ENCODE data around the gene KRTAP4-7.

DNA sequence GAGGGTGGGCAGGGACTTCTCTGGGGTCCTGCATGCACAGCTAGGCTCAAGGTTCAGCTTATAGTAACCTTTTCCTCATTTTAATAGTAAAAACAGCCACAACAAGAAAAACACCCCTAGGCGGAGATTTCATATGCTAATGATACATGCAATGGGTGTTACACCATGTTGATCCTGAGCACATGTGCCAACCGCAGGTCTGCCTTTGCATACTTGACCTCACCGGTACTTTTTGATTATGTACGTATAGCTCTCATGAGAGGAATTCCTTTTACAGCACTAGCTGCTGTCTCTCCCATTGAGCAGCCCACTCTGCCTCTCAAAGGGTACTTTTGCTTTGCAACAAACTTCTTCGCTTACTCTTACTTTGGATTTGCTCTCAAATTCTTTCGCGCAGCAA lies 12.1 kb downstream of the KRTAP4-7 start:
- TF ChIP-seq, protein P1, sequence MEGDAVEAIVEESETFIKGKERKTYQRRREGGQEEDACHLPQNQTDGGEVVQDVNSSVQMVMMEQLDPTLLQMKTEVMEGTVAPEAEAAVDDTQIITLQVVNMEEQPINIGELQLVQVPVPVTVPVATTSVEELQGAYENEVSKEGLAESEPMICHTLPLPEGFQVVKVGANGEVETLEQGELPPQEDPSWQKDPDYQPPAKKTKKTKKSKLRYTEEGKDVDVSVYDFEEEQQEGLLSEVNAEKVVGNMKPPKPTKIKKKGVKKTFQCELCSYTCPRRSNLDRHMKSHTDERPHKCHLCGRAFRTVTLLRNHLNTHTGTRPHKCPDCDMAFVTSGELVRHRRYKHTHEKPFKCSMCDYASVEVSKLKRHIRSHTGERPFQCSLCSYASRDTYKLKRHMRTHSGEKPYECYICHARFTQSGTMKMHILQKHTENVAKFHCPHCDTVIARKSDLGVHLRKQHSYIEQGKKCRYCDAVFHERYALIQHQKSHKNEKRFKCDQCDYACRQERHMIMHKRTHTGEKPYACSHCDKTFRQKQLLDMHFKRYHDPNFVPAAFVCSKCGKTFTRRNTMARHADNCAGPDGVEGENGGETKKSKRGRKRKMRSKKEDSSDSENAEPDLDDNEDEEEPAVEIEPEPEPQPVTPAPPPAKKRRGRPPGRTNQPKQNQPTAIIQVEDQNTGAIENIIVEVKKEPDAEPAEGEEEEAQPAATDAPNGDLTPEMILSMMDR (conservative IDR thresholded peaks at IDR 0.05; ENCODE audit: low read length), result no peak
- TF ChIP-seq EZH2phosphoT487 (IDR thresholded peaks at IDR 0.05; ENCODE audit: borderline replicate concordance, low read depth, low read length), result no peak

All from OCI-LY7 (cell line).